ENCODE data around the gene PRKAG2.

- TF ChIP-seq CTCF (IDR thresholded peaks at IDR 0.05) (no peak), POLR2A (IDR thresholded peaks at IDR 0.05) (no peak)
Observed at GRCh38 chr7:151817315-151817690, 59.6 kb downstream of the PRKAG2 start.

Measured in Peyer's patch (tissue), 4 donors.